GM19328 (cell line): ENCODE data around the gene LYSMD2.
"Not testable (repeated sequence)": the region's sequence is repeated elsewhere in the genome, so short reads cannot be mapped to it uniquely, and the experiment has no call there.

Experiments used
- ATAC-seq: cut with Tn5 transposase; IDR thresholded peaks from one replicate; pipeline ENCODE4 v1.9.1; 2021; ENCODE audit warnings: mild to moderate bottlenecking, moderate library complexity; ENCODE audit not compliant: unreplicated experiment

LYSMD2 gene, protein sequence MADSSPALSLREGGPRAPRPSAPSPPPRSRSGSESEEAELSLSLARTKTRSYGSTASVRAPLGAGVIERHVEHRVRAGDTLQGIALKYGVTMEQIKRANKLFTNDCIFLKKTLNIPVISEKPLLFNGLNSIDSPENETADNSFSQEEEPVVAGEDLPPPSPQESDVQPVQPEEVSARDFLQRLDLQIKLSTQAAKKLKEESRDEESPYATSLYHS

DNA sequence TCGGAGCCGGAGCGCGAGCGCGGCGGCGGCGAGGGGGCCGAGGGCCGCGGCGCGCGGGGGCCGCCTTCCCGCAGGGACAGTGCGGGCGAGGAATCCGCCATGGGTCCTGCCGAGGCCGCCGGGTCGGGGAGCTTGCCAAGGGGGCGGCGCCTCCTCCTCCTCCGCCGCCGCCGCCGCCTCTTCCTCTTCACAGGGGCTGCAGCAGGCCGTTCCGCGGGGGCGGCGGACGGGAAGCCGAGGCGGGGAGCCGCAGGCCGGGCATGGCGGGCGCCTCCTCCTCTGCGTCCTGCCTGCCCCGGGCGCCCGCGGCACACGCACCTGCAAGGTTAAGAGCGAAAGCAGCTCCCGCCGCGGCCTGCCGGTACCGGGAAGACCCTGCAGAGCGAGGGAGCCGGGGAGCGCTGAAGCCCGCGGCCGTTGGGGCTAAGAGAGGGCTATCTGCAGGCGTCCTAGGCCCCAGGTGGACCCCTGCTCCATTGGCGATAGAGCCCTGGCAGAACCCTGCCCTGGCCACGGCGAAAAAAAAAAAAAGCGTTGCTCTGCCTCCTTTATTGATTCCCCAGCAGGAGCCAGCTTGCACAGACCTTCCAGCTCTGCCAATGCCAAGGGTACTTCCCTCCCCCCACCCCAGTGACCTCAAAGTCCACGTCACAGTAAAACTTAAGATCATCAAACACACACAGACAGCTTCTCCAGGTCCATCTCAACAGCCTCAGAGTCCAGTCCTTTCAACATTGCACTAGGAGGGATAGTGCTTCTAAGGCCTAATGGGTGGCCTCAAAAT is at the start of gene LYSMD2:
LYSMD2 (minus strand) TSS at position 134 of the 784 bp plus-strand sequence; CDS start at position 101, 33 bp downstream.
- ATAC-seq = peak; percentile 45

- not testable (repeated sequence) for ATAC-seq
These were observed 49.7 kb upstream of the LYSMD2 start for GRCh38 chr15:51787130-51787529.

- ATAC-seq = no peak
These were observed 46.5 kb upstream of the LYSMD2 start for GRCh38 chr15:51783967-51784366.

- ATAC-seq = no peak
These were observed 45.0 kb upstream of the LYSMD2 start for GRCh38 chr15:51782357-51782896.

- no peak for ATAC-seq
These were observed 44.1 kb upstream of the LYSMD2 start for GRCh38 chr15:51781506-51781905.

DNA sequence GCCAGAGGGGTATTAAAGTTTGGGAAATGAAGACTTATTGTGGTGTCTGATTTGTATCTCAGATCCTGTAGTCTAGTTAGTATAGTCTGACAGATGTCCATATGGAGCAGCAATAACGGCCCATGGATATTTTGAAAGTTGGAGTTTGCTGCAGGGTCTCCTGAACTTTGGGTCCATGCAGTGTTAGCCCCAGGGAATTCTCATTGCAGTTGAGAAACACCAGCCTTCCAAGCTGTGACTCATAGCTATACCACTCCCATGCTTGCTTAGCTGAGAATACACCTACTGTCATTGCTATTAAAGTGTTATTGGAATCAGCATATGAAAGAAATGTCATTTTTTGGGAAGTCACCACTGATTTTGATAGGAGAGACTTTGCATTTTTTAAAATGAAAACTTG is 43.2 kb upstream of the LYSMD2 start:
- no peak for ATAC-seq

DNA sequence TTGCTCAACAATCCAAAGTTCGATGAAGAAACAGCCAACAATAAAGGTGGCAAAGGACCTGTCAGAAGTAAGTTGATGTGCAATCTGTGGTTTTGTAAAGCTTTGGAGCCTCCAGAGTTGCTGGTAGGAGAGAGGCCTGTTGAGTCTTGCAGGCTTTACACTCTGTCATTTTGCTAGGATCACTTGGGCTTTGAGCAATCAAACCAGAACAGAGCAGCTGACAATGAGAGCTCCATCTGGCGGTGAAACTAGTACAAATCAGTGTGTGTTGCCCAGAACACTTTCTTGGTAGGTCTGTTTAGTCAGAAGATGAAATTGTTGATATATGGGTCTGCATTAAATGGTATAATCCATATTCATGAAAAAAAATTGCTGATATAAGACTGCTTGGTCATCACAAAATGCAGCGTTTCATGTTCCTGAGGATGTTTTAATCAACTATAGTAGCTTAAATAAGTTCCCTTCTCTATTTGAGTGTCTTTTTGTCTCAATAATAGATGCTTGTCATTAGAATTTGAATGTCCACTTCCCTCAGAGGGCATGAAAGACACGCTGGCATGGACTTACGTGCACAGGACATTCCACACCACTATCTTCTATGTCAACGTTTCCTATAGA is 39.6 kb upstream of the LYSMD2 start:
- no peak for ATAC-seq

- no peak for ATAC-seq
These were observed 38.7 kb upstream of the LYSMD2 start for GRCh38 chr15:51775967-51776816.

GRCh38 chr15:51774916-51775315 is 37.5 kb upstream of the LYSMD2 start:
- ATAC-seq = no peak

DNA sequence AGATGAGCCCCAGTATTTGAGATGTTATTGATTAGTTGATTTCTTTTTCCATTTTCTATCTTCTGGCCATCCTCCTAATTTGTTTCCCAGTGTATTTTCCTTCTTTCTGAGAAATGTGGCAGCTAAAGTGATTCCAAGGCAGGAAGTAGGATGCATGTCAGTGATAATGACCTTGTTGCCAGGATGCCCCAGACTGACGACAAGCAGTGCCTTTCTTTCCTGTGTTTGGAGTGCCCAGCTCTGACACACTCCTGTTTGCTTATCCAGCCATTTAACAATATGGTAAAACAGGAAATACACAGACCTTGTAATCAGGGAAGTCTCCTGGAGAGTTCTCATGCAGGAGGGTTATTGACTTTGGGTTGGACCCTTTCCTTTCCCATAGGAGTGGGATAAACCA is 34.3 kb upstream of the LYSMD2 start:
- ATAC-seq = no peak

GRCh38 chr15:51770902-51771301 is 33.4 kb upstream of the LYSMD2 start:
- ATAC-seq = no peak

DNA sequence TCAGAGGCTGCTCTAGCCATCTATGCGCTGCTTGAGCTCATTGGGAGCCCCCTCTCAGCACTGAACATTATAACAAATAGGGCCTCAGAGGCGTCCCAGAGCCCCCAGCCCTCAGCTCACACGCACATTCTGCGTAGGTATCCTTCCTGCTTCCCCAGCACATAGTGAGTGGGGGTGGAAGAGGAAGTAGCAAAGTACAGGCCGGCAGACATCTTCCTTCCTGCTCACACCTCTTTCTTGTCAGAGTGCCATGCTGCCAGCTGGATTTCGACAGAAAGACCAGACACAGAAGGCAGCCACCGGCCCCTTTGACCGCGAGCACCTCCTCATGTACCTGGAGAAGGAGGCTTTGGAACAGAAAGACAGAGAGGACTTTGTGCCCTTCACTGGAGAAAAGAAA is 30.6 kb upstream of the LYSMD2 start:
- ATAC-seq = no peak

DNA sequence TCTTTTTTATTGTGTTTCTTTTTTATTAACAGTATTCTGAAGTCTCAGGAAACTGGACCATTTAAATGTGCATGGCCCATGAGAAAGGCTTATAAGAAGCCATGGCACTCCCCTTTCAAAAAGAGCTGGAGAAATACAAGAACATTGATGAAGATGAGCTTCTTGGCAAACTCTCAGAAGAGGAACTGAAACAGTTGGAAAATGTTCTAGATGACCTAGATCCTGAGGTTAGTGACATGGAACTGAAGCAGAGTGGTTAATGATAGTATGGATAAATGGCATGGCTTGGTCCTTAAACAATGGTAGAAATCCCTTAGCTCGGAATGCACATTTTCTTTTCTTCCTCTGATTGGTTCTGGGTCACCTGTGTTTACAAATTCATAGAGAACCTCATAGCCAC is 28.9 kb upstream of the LYSMD2 start:
- no peak for ATAC-seq

DNA sequence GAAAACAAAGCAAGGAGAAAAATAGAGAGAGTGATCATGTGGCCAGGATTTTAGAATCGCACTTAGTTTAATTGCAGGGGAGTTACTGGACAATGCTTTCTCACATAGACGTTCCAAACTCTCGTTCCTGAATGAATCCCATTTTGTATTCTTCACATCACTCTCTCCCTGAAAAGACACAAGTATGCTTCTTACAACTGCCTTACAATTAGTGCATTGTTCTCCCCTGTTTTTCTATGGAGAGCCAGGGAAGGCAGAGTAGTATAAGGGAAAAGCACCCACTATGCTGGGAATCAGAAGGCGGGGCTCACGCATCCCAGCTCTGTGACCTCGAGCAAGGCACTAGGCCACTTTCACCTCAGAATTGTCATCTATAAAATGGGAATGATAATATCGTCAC is 28.3 kb upstream of the LYSMD2 start:
- no peak for ATAC-seq

- no peak for ATAC-seq
These were observed 23.4 kb upstream of the LYSMD2 start for GRCh38 chr15:51760805-51761204.

GRCh38 chr15:51759557-51760070 is 22.2 kb upstream of the LYSMD2 start:
- ATAC-seq = no peak

GRCh38 chr15:51758645-51759044 is 21.2 kb upstream of the LYSMD2 start:
- ATAC-seq = no peak

- ATAC-seq = no peak
These were observed 20.0 kb upstream of the LYSMD2 start for GRCh38 chr15:51757450-51757849.

DNA sequence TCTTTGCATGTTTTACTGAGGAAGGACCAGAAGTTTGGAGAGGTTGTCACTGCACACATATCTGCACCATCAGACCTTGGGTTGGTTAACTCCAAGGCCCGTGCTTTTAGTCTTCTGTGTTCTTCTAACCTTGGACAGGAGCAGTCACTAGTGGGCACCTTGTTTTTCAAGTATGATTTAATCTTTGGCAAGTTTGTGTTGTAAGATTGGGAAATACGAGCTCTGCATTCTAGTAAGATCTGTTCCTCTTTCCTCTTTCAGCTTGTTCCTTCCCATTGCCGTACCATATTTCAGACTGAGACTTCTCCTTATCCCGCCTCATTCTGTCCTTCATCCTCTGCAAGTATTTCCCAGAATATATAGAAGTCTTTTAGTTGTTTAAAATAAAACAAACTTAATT is 19.0 kb upstream of the LYSMD2 start:
- no peak for ATAC-seq

GRCh38 chr15:51755790-51756189 is 18.3 kb upstream of the LYSMD2 start:
- ATAC-seq = no peak

- no peak for ATAC-seq
These were observed 16.8 kb upstream of the LYSMD2 start for GRCh38 chr15:51754267-51754666.
